WERI-Rb-1 (cell line): Measurements from ENCODE around the gene NAAA.

ENCODE experiments used
- DNase-seq: peaks from one replicate; pipeline ENCODE4 v3.0.0-alpha.2; 2020
- H3K27ac ChIP-seq: fragments of 250-450 bp; sonication (Bioruptor Pico); 2 replicates; pipeline ENCODE4 v1.5.1; 2020; ENCODE audit warnings: mild to moderate bottlenecking, moderate library complexity
- H3K27me3 ChIP-seq: fragments of 250-450 bp; sonication (Bioruptor Pico); 2 replicates; pipeline ENCODE4 v1.5.1; 2021; ENCODE audit warnings: mild to moderate bottlenecking, low read depth, moderate library complexity; ENCODE audit not compliant: insufficient read depth, severe bottlenecking
- H3K36me3 ChIP-seq: fragments of 250-450 bp; sonication (Bioruptor Pico); 2 replicates; pipeline ENCODE4 v1.5.1; 2020; ENCODE audit warnings: mild to moderate bottlenecking, moderate library complexity
- H3K4me3 ChIP-seq: 2 replicates; pipeline ENCODE4 v1.5.1; 2011; ENCODE audit warnings: low read depth, mild to moderate bottlenecking, control low read depth, low read length
- H3K9me3 ChIP-seq: fragments of 250-450 bp; sonication (Bioruptor Pico); 2 replicates; pipeline ENCODE4 v1.5.1; 2021; ENCODE audit warnings: mild to moderate bottlenecking, moderate library complexity; ENCODE audit not compliant: severe bottlenecking
- TF ChIP-seq, protein P1 (sequence below): IDR thresholded peaks from 2 replicates; pipeline ENCODE4 v1.5.1; 2011; ENCODE audit warnings: low read depth, mild to moderate bottlenecking, control low read depth, inconsistent platforms, low read length

The NAAA gene

DNA sequence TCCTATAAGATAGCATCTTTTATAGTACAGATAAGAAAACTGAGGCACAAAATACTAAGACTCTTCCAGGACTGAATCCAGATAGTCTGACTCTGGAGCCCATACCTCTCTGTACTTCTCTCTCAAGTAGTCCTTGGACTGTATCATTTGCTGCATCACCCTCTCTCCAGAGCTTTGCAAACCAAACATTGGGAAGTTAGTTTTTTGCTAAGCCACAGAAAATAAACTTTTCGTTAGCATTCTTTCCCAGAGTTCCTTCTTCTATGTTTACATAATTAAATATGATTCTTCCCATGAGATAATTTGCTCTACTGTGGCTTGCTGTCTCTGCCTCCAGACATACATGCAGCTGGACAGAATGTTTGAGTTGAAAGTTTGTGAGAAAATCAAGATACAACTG, 60.5 kb downstream of the NAAA start:
- H3K27ac ChIP-seq, result no peak overlapping the region
- TF ChIP-seq, protein P1, sequence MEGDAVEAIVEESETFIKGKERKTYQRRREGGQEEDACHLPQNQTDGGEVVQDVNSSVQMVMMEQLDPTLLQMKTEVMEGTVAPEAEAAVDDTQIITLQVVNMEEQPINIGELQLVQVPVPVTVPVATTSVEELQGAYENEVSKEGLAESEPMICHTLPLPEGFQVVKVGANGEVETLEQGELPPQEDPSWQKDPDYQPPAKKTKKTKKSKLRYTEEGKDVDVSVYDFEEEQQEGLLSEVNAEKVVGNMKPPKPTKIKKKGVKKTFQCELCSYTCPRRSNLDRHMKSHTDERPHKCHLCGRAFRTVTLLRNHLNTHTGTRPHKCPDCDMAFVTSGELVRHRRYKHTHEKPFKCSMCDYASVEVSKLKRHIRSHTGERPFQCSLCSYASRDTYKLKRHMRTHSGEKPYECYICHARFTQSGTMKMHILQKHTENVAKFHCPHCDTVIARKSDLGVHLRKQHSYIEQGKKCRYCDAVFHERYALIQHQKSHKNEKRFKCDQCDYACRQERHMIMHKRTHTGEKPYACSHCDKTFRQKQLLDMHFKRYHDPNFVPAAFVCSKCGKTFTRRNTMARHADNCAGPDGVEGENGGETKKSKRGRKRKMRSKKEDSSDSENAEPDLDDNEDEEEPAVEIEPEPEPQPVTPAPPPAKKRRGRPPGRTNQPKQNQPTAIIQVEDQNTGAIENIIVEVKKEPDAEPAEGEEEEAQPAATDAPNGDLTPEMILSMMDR, result no peak
- DNase-seq, result no peak
- H3K36me3 ChIP-seq, result no peaks in the 10 kb centered on the region
- no peaks in the 10 kb centered on the region for H3K27me3 ChIP-seq
- H3K9me3 ChIP-seq, result no peaks in the 10 kb centered on the region
- no peak overlapping the region for H3K4me3 ChIP-seq

DNA sequence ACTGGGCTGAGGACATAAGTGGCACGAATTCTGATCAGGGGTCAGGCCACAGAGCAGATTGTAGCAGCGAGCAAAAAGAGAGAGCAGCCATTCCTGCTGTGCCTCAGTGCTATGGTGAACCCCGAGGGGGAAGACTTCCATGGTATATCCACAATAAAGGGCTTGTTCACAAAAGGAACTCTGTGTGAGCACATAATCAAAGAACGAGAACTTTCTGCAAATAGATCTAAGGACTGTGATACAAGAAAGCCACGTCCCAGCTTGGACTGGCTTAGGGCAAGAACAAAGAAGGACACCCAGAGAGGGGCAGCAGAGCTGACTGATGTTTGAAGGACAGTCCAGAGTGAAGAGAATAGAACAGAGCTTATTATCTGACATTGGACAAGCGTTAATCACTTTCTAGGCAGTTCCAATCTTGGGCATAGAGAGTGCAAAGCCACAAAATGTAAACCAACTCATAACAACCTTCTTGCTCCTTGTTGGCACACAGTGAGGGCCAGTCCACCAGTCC, 62.5 kb downstream of the NAAA start:
- no peaks in the 10 kb centered on the region for H3K9me3 ChIP-seq
- no peaks in the 10 kb centered on the region for H3K27me3 ChIP-seq
- TF ChIP-seq, protein P1, result no peak
- DNase-seq, result no peak
- H3K27ac ChIP-seq, result no peak overlapping the region
- H3K36me3 ChIP-seq, result no peaks in the 10 kb centered on the region
- H3K4me3 ChIP-seq, result no peak overlapping the region

DNA sequence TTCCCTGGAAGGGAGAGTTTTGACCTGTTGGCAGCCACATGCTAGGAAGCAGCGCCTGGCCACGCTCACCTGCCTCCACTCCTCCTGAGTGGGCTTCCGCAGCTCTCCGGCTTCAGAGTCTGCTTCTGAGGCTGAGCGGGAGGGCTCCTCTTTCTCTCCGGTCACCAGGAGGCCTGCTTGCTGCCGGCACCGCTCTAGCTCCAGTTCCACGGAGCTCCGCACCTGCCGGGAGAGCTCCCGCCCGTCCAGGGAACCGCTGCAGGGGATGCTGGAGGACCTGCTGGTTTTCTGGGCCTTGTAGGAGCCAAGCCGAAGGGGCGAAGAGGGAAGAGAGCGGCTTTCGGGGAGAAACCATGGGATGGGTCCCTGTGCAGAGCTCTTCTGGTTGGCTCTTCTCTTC, 64.6 kb downstream of the NAAA start:
- TF ChIP-seq, protein P1, result no peak
- DNase-seq, result no peak
- no peaks in the 10 kb centered on the region for H3K9me3 ChIP-seq

DNA sequence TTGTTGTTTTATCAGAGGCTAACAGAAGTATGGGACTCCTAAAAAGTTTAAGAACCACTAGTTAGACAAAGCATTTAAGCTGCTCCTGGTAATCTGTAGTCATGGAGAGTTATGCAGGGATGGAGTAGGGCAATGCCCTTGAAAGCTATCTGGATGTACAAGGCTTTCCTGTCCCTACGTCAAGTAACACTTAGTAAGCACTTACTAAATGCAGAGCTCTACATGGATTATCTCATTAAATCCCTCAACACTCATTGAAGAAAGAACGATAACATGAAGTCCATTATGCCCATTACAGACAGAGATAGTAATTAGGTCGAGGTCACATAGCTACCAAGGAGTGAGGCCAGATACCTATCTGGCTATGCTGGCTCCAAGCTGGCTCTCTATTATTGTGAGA, 71.7 kb downstream of the NAAA start:
- no peak for DNase-seq
- TF ChIP-seq, protein P1, result no peak
- no peaks in the 10 kb centered on the region for H3K9me3 ChIP-seq
- H3K27me3 ChIP-seq, result no peaks in the 10 kb centered on the region
- no peak overlapping the region for H3K4me3 ChIP-seq
- no peaks in the 10 kb centered on the region for H3K36me3 ChIP-seq
- H3K27ac ChIP-seq, result no peak overlapping the region

More for the DNA sequence above, 64.6 kb downstream of the NAAA start:
- no peak overlapping the region for H3K27ac ChIP-seq
- H3K27me3 ChIP-seq, result no peaks in the 10 kb centered on the region
- H3K4me3 ChIP-seq, result no peak overlapping the region
- no peaks in the 10 kb centered on the region for H3K36me3 ChIP-seq

DNA sequence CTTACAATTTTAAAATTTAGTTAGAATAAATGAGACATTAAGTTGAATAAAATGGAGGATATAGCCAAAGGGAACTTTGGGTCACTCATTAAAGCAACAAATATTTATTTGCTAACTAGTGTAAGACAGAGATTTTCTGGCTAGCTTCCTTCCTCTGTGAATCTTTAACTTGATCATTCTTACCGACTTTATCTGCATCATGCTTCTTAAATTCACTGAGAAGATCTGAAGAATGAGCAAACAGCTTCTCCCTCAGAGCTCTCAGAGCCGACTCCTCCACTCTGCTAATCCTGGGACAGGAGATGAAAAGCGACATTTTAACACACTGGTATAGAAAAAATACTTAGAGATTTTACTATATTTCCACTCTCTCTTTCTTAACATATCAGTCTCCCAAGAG, 73.7 kb downstream of the NAAA start:
- Histone ChIP-seq H3K27ac (no peak overlapping the region), H3K36me3 (no peaks in the 10 kb centered on the region), H3K9me3 (no peaks in the 10 kb centered on the region), H3K4me3 (no peak overlapping the region), H3K27me3 (no peaks in the 10 kb centered on the region)
- no peak for DNase-seq
- TF ChIP-seq, protein P1, result no peak
